ENCODE results near the gene SETBP1. TPM values are rescaled to one million over a fixed set of nuclear protein-coding genes. Genes with fewer than 3 reads are reported as not detected.

Gene SETBP1
- total and polyA plus RNA-seq, 2 of the 4 experiments (the other 2 are of a cell fraction), result 0.19 to 0.36 TPM

GRCh38 chr18:44770641-44771040, 90.0 kb downstream of the SETBP1 start:
- WGBS, 2 experiments (ENCODE audit: extremely low coverage in 2 of 2, insufficient read length in 1 of 2), result 100% methylated on average over 1 of the region's 2 CpGs; no CpG with 5 or more reads in 1 of the 2 experiments
- Histone ChIP-seq H3K36me3 (ENCODE audit: control insufficient read depth, insufficient read depth, low read length) (no peaks in the 10 kb centered on the region), H3K9me1 (ENCODE audit: insufficient read depth, low read length) (no peaks in the 10 kb centered on the region), H2BK15ac (ENCODE audit: low read depth, low read length) (no peak overlapping the region), H2BK20ac (ENCODE audit: low read depth, low read length) (no peak overlapping the region), H3K27me3 (ENCODE audit: control insufficient read depth, insufficient read depth, low read length) (no peaks in the 10 kb centered on the region; the same call in 1 of the 2 replicates), H3K4me3 (ENCODE audit: insufficient read depth, low read depth, low read length) (no peak overlapping the region), H3K9ac (ENCODE audit: low read depth, low read length) (no peak overlapping the region), H4K91ac (ENCODE audit: insufficient read depth, low read depth, low read length) (no peak overlapping the region), H3K9me3 (ENCODE audit: control insufficient read depth, insufficient read depth, low read length) (no peaks in the 10 kb centered on the region), H2AK5ac (ENCODE audit: low read depth, low read length) (no peak overlapping the region), H3K4me1 (ENCODE audit: control insufficient read depth, insufficient read depth, low read length) (no peaks in the 10 kb centered on the region), H2BK120ac (ENCODE audit: low read depth, low read length) (no peak overlapping the region), H4K20me1 (ENCODE audit: insufficient read depth, low read length) (no peaks in the 10 kb centered on the region), H3K14ac (replicated peaks; ENCODE audit: low read depth, low read length) (no peak overlapping the region), H3K4ac (ENCODE audit: low read depth, low read length) (no peak overlapping the region), H3K18ac (ENCODE audit: low read depth, low read length) (no peak overlapping the region), H3K79me1 (ENCODE audit: low read depth in 1 of 2, low read length in 2 of 2) (no peaks in the 10 kb centered on the region), H2AFZ (replicated peaks; ENCODE audit: low read length, poor library complexity) (no peak overlapping the region), H3K23ac (ENCODE audit: low read depth, low read length) (no peak overlapping the region), H3K4me2 (ENCODE audit: low read depth, low read length) (no peak overlapping the region), H2AK9ac (replicated peaks; ENCODE audit: low read depth, low read length, poor library complexity) (no peak overlapping the region), H4K8ac (ENCODE audit: low read depth in 2 of 2, low read length in 2 of 2) (no peak overlapping the region), H3K56ac (ENCODE audit: extremely low read depth, insufficient read depth, low read length) (no peak overlapping the region), H4K5ac (ENCODE audit: low read depth, low read length) (no peak overlapping the region), H2BK5ac (ENCODE audit: low read depth, low read length, poor library complexity, severe bottlenecking) (no peak overlapping the region), H3K27ac (ENCODE audit: insufficient read depth, low read length) (no peak overlapping the region)
- ATAC-seq (ENCODE audit: low read depth) (no peak), DNase-seq (no peak)
- TF ChIP-seq ELK1 (IDR thresholded peaks at IDR 0.05; ENCODE audit: borderline replicate concordance, low read depth, low read length), result no peak
- TF ChIP-seq MAZ (IDR thresholded peaks at IDR 0.05; ENCODE audit: borderline replicate concordance, low read depth, low read length), result no peak
- no peak for TF ChIP-seq RFX5 (IDR thresholded peaks at IDR 0.05; ENCODE audit: low read depth, low read length)
- TF ChIP-seq POLR2A (IDR thresholded peaks at IDR 0.05; ENCODE audit: low read depth, low read length), result no peak
- TF ChIP-seq RCOR1 (IDR thresholded peaks at IDR 0.05; ENCODE audit: insufficient replicate concordance, low read length), result no peak
- TF ChIP-seq USF2 (IDR thresholded peaks at IDR 0.05; ENCODE audit: low read depth, low read length), result no peak
- TF ChIP-seq RAD21 (IDR thresholded peaks at IDR 0.05; ENCODE audit: low read length), result no peak
- TF ChIP-seq NFE2L2 (IDR thresholded peaks at IDR 0.05; ENCODE audit: low read depth, low read length), result no peak
- TF ChIP-seq MAFK (IDR thresholded peaks at IDR 0.05; ENCODE audit: low read depth, low read length), result no peak
- TF ChIP-seq FOS (IDR thresholded peaks at IDR 0.05; ENCODE audit: low read depth, low read length), result no peak
- no peak for TF ChIP-seq CHD1 (IDR thresholded peaks at IDR 0.05; ENCODE audit: low read depth, low read length)
- no peak for TF ChIP-seq MXI1 (IDR thresholded peaks at IDR 0.05; ENCODE audit: borderline replicate concordance, low read depth, low read length)
- TF ChIP-seq BHLHE40 (IDR thresholded peaks at IDR 0.05; ENCODE audit: low read depth, low read length), result no peak
- TF ChIP-seq CTCF (conservative IDR thresholded peaks at IDR 0.05; ENCODE audit: low read depth, low read length), result no peak
- no peak for TF ChIP-seq CEBPB (IDR thresholded peaks at IDR 0.05; ENCODE audit: low read depth, low read length)
- no peak for TF ChIP-seq SMC3 (IDR thresholded peaks at IDR 0.05; ENCODE audit: low read depth, low read length)
- BruUV-seq (replicated peaks), result no TSS peak
- in situ Hi-C loops (cut with MboI; ENCODE audit: low sequenced_read_pairs), result no loop called here
- dilution Hi-C loops (cut with HindIII; ENCODE audit: low sequenced_read_pairs, unreplicated experiment), result no loop called here
- POLR2A ChIA-PET (ENCODE audit: unreplicated experiment), result no interaction called here
- CTCF ChIA-PET, result no interaction called here
- intact Hi-C loops (cut with micrococcal nuclease), result no loop called here

Data from IMR-90 (cell line).